Suprapubic skin (tissue), 3 donors: ENCODE results near the gene STRIT1.

Source experiments
- POLR2A ChIP-seq, 2 donors: fragments of 450-650 bp; IDR thresholded peaks; one replicate each; pipeline ENCODE4 v1.6.1; 2017; ENCODE audit warnings: antibody characterized with exemption in 2 of 2, mild to moderate bottlenecking in 2 of 2, moderate library complexity in 2 of 2
- TF ChIP-seq, protein P1 (sequence below), 2 donors: fragments of 200-600 bp in 1 of 2; fragments of 450-650 bp in 1 of 2; sonication (generic) in 1 of 2; IDR thresholded peaks; one replicate each; pipeline ENCODE4 v1.5.1; 2016 to 2019; ENCODE audit warnings: antibody characterized with exemption in 2 of 2, mild to moderate bottlenecking in 1 of 2, moderate library complexity in 1 of 2

DNA sequence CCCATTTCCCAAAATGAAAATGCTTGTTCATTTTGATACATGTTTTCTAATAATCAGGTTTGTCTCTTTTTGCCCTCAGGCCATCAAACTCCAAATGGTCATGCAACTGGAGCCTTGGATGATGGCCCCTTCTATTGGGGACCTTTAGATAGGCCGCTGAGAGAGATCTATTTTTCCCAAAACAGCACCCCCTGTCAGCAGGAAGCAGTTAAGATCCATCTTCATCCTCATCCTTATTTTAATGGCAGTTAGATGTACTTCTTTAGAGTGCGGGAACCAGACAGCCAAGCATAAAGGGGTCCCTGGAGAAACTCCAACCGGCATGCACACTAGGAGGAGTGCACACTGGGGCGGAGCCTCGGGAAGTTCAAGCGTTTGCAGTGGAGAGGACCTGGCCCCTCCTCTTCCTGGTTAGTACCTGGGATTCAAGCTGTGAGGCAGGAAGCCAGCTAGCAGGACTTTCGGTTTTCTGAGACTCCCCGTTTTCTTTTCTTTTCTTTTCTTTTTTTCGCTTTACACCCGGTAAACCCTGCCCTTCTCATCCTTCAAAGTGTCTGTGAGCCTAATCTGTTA, 31.9 kb upstream of the STRIT1 start:
- TF ChIP-seq, protein P1, sequence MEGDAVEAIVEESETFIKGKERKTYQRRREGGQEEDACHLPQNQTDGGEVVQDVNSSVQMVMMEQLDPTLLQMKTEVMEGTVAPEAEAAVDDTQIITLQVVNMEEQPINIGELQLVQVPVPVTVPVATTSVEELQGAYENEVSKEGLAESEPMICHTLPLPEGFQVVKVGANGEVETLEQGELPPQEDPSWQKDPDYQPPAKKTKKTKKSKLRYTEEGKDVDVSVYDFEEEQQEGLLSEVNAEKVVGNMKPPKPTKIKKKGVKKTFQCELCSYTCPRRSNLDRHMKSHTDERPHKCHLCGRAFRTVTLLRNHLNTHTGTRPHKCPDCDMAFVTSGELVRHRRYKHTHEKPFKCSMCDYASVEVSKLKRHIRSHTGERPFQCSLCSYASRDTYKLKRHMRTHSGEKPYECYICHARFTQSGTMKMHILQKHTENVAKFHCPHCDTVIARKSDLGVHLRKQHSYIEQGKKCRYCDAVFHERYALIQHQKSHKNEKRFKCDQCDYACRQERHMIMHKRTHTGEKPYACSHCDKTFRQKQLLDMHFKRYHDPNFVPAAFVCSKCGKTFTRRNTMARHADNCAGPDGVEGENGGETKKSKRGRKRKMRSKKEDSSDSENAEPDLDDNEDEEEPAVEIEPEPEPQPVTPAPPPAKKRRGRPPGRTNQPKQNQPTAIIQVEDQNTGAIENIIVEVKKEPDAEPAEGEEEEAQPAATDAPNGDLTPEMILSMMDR (IDR thresholded peaks at IDR 0.05): no peak
- TF ChIP-seq POLR2A (IDR thresholded peaks at IDR 0.05): no peak
